H1 (cell line): ENCODE data around the gene MCL1. TPM values are rescaled to one million over a fixed set of nuclear protein-coding genes. Genes with fewer than 3 reads are reported as not detected.

Experiments
- CTCF ChIA-PET: fragments of 300-600 bp; sonication (Branson Sonifier 250); formaldehyde crosslinking; loops from one replicate; lab custom pipeline; 2021; ENCODE audit not compliant: partially characterized antibody; lab: Charles Lee
- POLR2A ChIA-PET: fragments of 300-600 bp; sonication (Branson Sonifier 250); formaldehyde crosslinking; loops from one replicate; lab custom pipeline; 2021; ENCODE audit warnings: inconsistent platforms; ENCODE audit not compliant: partially characterized antibody; lab: Charles Lee
- DNase-seq, 2 experiments: peaks; one replicate each; pipeline versions ENCODE4 v3.0.0 to v3.0.0-alpha.2; 2010 to 2022; ENCODE audit warnings: low spot score in 2 of 2, low read depth in 1 of 2, mixed read lengths in 1 of 2
- FAIRE-seq: peaks from 2 replicates; lab custom pipeline; 2011; peaks lifted over from hg19 to GRCh38; lab: Jason Lieb, UNC
- H2AFZ ChIP-seq: 2 replicates; pipeline ENCODE4 v1.8.1; 2012; ENCODE audit warnings: low read length, inconsistent platforms
- H2AK5ac ChIP-seq: 2 replicates; pipeline ENCODE4 v1.6.1; 2013; ENCODE audit warnings: low read depth, low read length
- H2BK120ac ChIP-seq: replicated peaks from 2 replicates; pipeline ENCODE3; 2013; ENCODE audit warnings: low read depth, low read length, inconsistent platforms
- H2BK12ac ChIP-seq: 2 replicates; pipeline ENCODE4 v1.6.1; 2013; ENCODE audit warnings: low read depth, low read length
- H2BK15ac ChIP-seq: 2 replicates; pipeline ENCODE4 v1.6.1; 2013; ENCODE audit warnings: low read length
- H2BK20ac ChIP-seq: 2 replicates; pipeline ENCODE4 v1.6.1; 2013; ENCODE audit warnings: low read length
- H2BK5ac ChIP-seq: 2 replicates; pipeline ENCODE4 v1.6.1; 2013; ENCODE audit warnings: low read depth, low read length
- H3K14ac ChIP-seq: 2 replicates; pipeline ENCODE4 v1.6.1; 2013; ENCODE audit warnings: inconsistent platforms; ENCODE audit not compliant: insufficient read length
- H3K18ac ChIP-seq: 2 replicates; pipeline ENCODE4 v1.6.1; 2013; ENCODE audit warnings: low read length; ENCODE audit errors: extremely low read depth
- H3K23ac ChIP-seq: 2 replicates; pipeline ENCODE4 v1.6.1; 2013; ENCODE audit warnings: inconsistent platforms; ENCODE audit not compliant: insufficient read length
- H3K23me2 ChIP-seq: 2 replicates; pipeline ENCODE4 v1.6.1; 2013; ENCODE audit warnings: low read depth, low read length
- H3K27ac ChIP-seq: 2 replicates; pipeline ENCODE4 v1.6.1; 2011; ENCODE audit warnings: low read depth, low read length, inconsistent platforms
- H3K27me3 ChIP-seq, 4 experiments: replicated peaks in 1 of 4; 1 replicate in 1 of 4; 2 replicates in 3 of 4; pipeline versions ENCODE4 v1.6.1 to v1.8.1; 2011 to 2013; ENCODE audit warnings: low read length in 3 of 4, mild to moderate bottlenecking in 3 of 4, inconsistent platforms in 2 of 4, mixed read lengths in 2 of 4, moderate library complexity in 1 of 4; ENCODE audit not compliant: control insufficient read depth in 3 of 4, insufficient read depth in 3 of 4; ENCODE audit errors: extremely low read depth in 1 of 4
- H3K36me3 ChIP-seq, 4 experiments: 2 replicates each; pipeline versions ENCODE4 v1.6.1 to v1.8.1; 2011 to 2013; ENCODE audit warnings: mild to moderate bottlenecking in 4 of 4, low read length in 3 of 4, moderate library complexity in 2 of 4, control low read depth in 1 of 4, inconsistent platforms in 1 of 4; ENCODE audit not compliant: insufficient read depth in 4 of 4, control insufficient read depth in 2 of 4
- H3K4ac ChIP-seq: replicated peaks from 2 replicates; pipeline ENCODE3; 2013; ENCODE audit warnings: low read length, low read depth, mixed read lengths, inconsistent platforms; ENCODE audit not compliant: insufficient read length
- H3K4me1 ChIP-seq, 4 experiments: replicated peaks in 1 of 4; 1 replicate in 1 of 4; 2 replicates in 3 of 4; pipeline versions ENCODE4 v1.6.1 to v1.8.1; 2011 to 2013; ENCODE audit warnings: low read length in 3 of 4, inconsistent platforms in 2 of 4, mixed read lengths in 1 of 4; ENCODE audit not compliant: insufficient read depth in 4 of 4, control insufficient read depth in 3 of 4
- H3K4me2 ChIP-seq, 2 experiments: 2 replicates each; pipeline versions ENCODE4 v1.6.1 to v1.8.1; 2011 to 2013; ENCODE audit warnings: low read depth in 2 of 2, low read length in 2 of 2, control low read depth in 1 of 2, inconsistent platforms in 1 of 2, mild to moderate bottlenecking in 1 of 2; ENCODE audit not compliant: insufficient read depth in 1 of 2
- H3K4me3 ChIP-seq, 4 experiments: fragments of 200-600, 300-600 bp in 1 of 4; sonication (generic), shearing (Covaris generic), sonication (Bioruptor Twin) in 1 of 4; 2 replicates each; pipeline versions ENCODE4 v1.5.1 to v1.8.1; 2011 to 2016; ENCODE audit warnings: low read length in 4 of 4, low read depth in 3 of 4, control low read depth in 2 of 4, inconsistent platforms in 2 of 4, mild to moderate bottlenecking in 2 of 4, mixed read lengths in 1 of 4, moderate library complexity in 1 of 4; ENCODE audit not compliant: insufficient read depth in 2 of 4; ENCODE audit errors: extremely low read depth in 1 of 4
- H3K56ac ChIP-seq: replicated peaks from 2 replicates; pipeline ENCODE3; 2013; ENCODE audit warnings: low read depth, mild to moderate bottlenecking, mixed read lengths, low read length, inconsistent platforms; ENCODE audit not compliant: insufficient read length
- H3K79me1 ChIP-seq: 2 replicates; pipeline ENCODE4 v1.6.1; 2013; ENCODE audit warnings: low read depth, low read length, control low read depth
- H3K79me2 ChIP-seq, 2 experiments: 2 replicates each; pipeline versions ENCODE4 v1.6.1 to v1.8.1; 2012 to 2013; ENCODE audit warnings: low read length in 2 of 2, mild to moderate bottlenecking in 2 of 2, inconsistent platforms in 1 of 2; ENCODE audit not compliant: insufficient read depth in 2 of 2, control insufficient read depth in 1 of 2
- H3K9ac ChIP-seq, 4 experiments: replicated peaks in 1 of 4; 1 replicate in 1 of 4; 2 replicates in 3 of 4; pipeline versions ENCODE4 v1.6.1 to v1.8.1; 2011 to 2013; ENCODE audit warnings: low read depth in 3 of 4, low read length in 3 of 4, control low read depth in 2 of 4, mild to moderate bottlenecking in 2 of 4, moderate library complexity in 2 of 4, inconsistent platforms in 1 of 4; ENCODE audit errors: extremely low read depth in 1 of 4
- H3K9me3 ChIP-seq, 2 experiments: 2 replicates each; pipeline versions ENCODE4 v1.6.1 to v1.8.1; 2012 to 2013; ENCODE audit warnings: mild to moderate bottlenecking in 2 of 2, moderate library complexity in 2 of 2, control low read depth in 1 of 2, inconsistent platforms in 1 of 2, low read depth in 1 of 2, low read length in 1 of 2, mixed read lengths in 1 of 2; ENCODE audit not compliant: insufficient read depth in 2 of 2
- H4K20me1 ChIP-seq, 2 experiments: replicated peaks in 1 of 2; 2 replicates each; pipeline versions ENCODE3 to v1.8.1; 2011 to 2013; ENCODE audit warnings: inconsistent platforms in 2 of 2, low read length in 2 of 2, mild to moderate bottlenecking in 1 of 2; ENCODE audit not compliant: insufficient read depth in 2 of 2, control insufficient read depth in 1 of 2
- H4K5ac ChIP-seq: 2 replicates; pipeline ENCODE4 v1.6.1; 2013; ENCODE audit warnings: low read length, low read depth, mixed read lengths, inconsistent platforms; ENCODE audit not compliant: insufficient read length
- H4K8ac ChIP-seq: 2 replicates; pipeline ENCODE4 v1.8.0; 2013; ENCODE audit warnings: mild to moderate bottlenecking, moderate library complexity, low read length, inconsistent platforms; ENCODE audit not compliant: insufficient read depth; ENCODE audit errors: extremely low read depth
- H4K91ac ChIP-seq: replicated peaks from 2 replicates; pipeline ENCODE3; 2013; ENCODE audit warnings: low read length, mixed read lengths, inconsistent platforms; ENCODE audit not compliant: insufficient read length
- ATF3 ChIP-seq: IDR thresholded peaks from 2 replicates; pipeline ENCODE4 v1.6.1; 2011; ENCODE audit warnings: low read depth, mild to moderate bottlenecking, low read length; ENCODE audit not compliant: insufficient read depth
- CBX5 ChIP-seq: fragments of 300-800, 300-1000 bp; sonication (generic); IDR thresholded peaks from 2 replicates; pipeline ENCODE4 v1.7.1; 2016; ENCODE audit warnings: antibody characterized with exemption, low read length, low read depth
- FOSL1 ChIP-seq: IDR thresholded peaks from 2 replicates; pipeline ENCODE4 v1.6.1; 2011; ENCODE audit warnings: mild to moderate bottlenecking, low read depth, low read length, moderate library complexity; ENCODE audit not compliant: insufficient read depth
- GABPA ChIP-seq: IDR thresholded peaks from 2 replicates; pipeline ENCODE4 v1.6.1; 2011; ENCODE audit warnings: mild to moderate bottlenecking, low read length, moderate library complexity, borderline replicate concordance; ENCODE audit not compliant: insufficient read depth
- RFX5 ChIP-seq: IDR thresholded peaks from 2 replicates; pipeline ENCODE4 v1.6.1; 2011; ENCODE audit warnings: low read depth, low read length, improper control_type of control experiment, borderline replicate concordance
- SIN3A ChIP-seq, 2 experiments: IDR thresholded peaks in 1 of 2; conservative IDR thresholded peaks in 1 of 2; 2 replicates each; pipeline ENCODE4 v1.6.1; 2011 to 2012; ENCODE audit warnings: low read length in 2 of 2, improper control_type of control experiment in 1 of 2, low read depth in 1 of 2, mild to moderate bottlenecking in 1 of 2
- YY1 ChIP-seq: IDR thresholded peaks from 2 replicates; pipeline ENCODE4 v1.6.1; 2011; ENCODE audit warnings: low read depth, mild to moderate bottlenecking, low read length
- WGBS, 2 experiments: shearing (Covaris generic) in 1 of 2; methylation state at CpG; one replicate each; pipeline versions ENCODE4 v1.1.6 to v1.1.7; 2013 to 2015; ENCODE audit warnings: low lambda C conversion rate in 2 of 2, mixed read lengths in 2 of 2, inconsistent platforms in 1 of 2, low coverage in 1 of 2, missing lambda C conversion rate in 1 of 2; ENCODE audit not compliant: insufficient replicate concordance in 2 of 2, insufficient coverage in 1 of 2, insufficient read length in 1 of 2; ENCODE audit errors: extremely low coverage in 1 of 2, missing lambda C conversion rate in 1 of 2; 5-methylcytosine and 5-hydroxymethylcytosine counted together
- polyA plus RNA-seq, 7 experiments: library from polyadenylated mRNA; depleted of rRNA in 3 of 7; stranded (reverse) in 5 of 7; unstranded in 2 of 7; fragments of >200 nt in 5 of 7; fragments of 200-250 nt in 2 of 7; gene quantifications; 1 replicate in 5 of 7; 2 replicates in 1 of 7; 4 replicates in 1 of 7; pipeline versions ENCODE4 v1.2.1 to v1.2.3, GENCODE V29; 2011 to 2013; ENCODE audit warnings: missing spikeins in 2 of 7, mixed read lengths in 2 of 7
- total RNA-seq: library from RNA; stranded (reverse); fragmentation: NEBNext Ultra II Directional; extraction: Animal tissue kit (Norgen Biotek cat#: 25700); gene quantifications from 2 replicates; pipeline ENCODE4 v1.2.1, GENCODE V29; 2021

The MCL1 gene
- total and polyA plus RNA-seq, 2 of the 8 experiments (the other 6 are each of a cell fraction or from before 2014, with no cell fraction given) = 61.1 to 218 TPM

- ChIA-PET CTCF (interaction anchor here (1.1 to 2.7 kb wide), 5 partner anchors 9 to 45 kb away, joined by 3 to 16 read pairs (median 5); no protein-coding TSS in a partner anchor), POLR2A (interaction anchor here (1.1 to 43.7 kb wide), 7 partner anchors 9 to 461 kb away, joined by 3 to 1380 read pairs (median 4); partner anchors contain the start of genes ADAMTSL4, BNIPL and ENSA)
- Histone ChIP-seq H3K4ac (no peak overlapping the region), H3K14ac (no peak overlapping the region), H3K18ac (no peak overlapping the region), H3K79me2 (peaks cover 38 to 74% of the 10 kb centered on the region in 2 experiments), H3K23ac (no peak overlapping the region), H3K56ac (no peak overlapping the region), H4K8ac (no peak overlapping the region), H3K4me3 (peak overlapping the region; percentile 100; a peak in 7 of 8 replicates), H4K91ac (no peak overlapping the region), H3K9me3 (no peaks in the 10 kb centered on the region), H3K27me3 (no peaks in the 10 kb centered on the region), H3K9ac (no peak overlapping the region), H3K4me2 (peak overlapping the region; percentile 72 to 78), H3K4me1 (peaks cover 5 to 25% (median 16%) of the 10 kb centered on the region in 4 experiments), H2BK20ac (no peak overlapping the region), H2AK5ac (no peak overlapping the region), H2BK12ac (no peak overlapping the region), H4K5ac (no peak overlapping the region), H2AFZ (no peak overlapping the region), H2BK5ac (no peak overlapping the region), H2BK120ac (no peak overlapping the region), H3K27ac (no peak overlapping the region), H3K36me3 (peaks cover 25 to 68% (median 41%) of the 10 kb centered on the region in 4 experiments), H4K20me1 (peaks cover 29 to 35% of the 10 kb centered on the region in 2 experiments), H3K79me1 (peaks cover 2% of the 10 kb centered on the region), H2BK15ac (no peak overlapping the region), H3K23me2 (peaks cover 9% of the 10 kb centered on the region)
- no peak for FAIRE-seq
- WGBS, 2 experiments = 66% methylated on average over 4 of the region's 4 CpGs; no CpG with 5 or more reads in 1 of the 2 experiments
- TF ChIP-seq RFX5 (no peak), YY1 (no peak), CBX5 (no peak), GABPA (no peak), SIN3A (conservative IDR thresholded peaks at IDR 0.05 in 1 of 2, IDR thresholded peaks at IDR 0.05 in 1 of 2; ENCODE audit: low read depth in 1 of 2, low read length in 2 of 2) (no peak), ATF3 (no peak), FOSL1 (no peak)
- DNase-seq = no peak
Measured at GRCh38 chr1:150576367-150576711, 3.1 kb downstream of the MCL1 start.
